Upper lobe of left lung (tissue), 6 donors: ENCODE data around the gene FKBP7. TPM values are rescaled to one million over a fixed set of nuclear protein-coding genes. Genes with fewer than 3 reads are reported as not detected.

Source experiments
- ATAC-seq, 2 donors: fragments of 200-7000 bp; cut with Tn5 transposase; one replicate each; pipeline ENCODE4 v1.9.1; 2022; ENCODE audit warnings: mild to moderate bottlenecking in 2 of 2, moderate library complexity in 2 of 2; ENCODE audit not compliant: low FRiP score in 2 of 2
- DNase-seq, 2 donors: peaks; one replicate each; pipeline ENCODE4 v3.0.0-alpha.2; 2019 to 2020
- H3K27ac ChIP-seq, 4 donors: fragments of 200-600 bp; sonication (generic); one replicate each; pipeline ENCODE4 v1.5.1; 2016 to 2019
- H3K27me3 ChIP-seq, 4 donors: fragments of 200-600 bp; sonication (generic); one replicate each; pipeline ENCODE4 v1.5.1; 2017 to 2019
- H3K36me3 ChIP-seq, 4 donors: fragments of 200-600 bp; sonication (generic); one replicate each; pipeline ENCODE4 v1.5.1; 2016 to 2019
- H3K4me1 ChIP-seq, 4 donors: fragments of 200-600 bp; sonication (generic); one replicate each; pipeline ENCODE4 v1.5.1; 2018 to 2019
- H3K4me3 ChIP-seq, 4 donors: fragments of 200-600 bp; sonication (generic); one replicate each; pipeline ENCODE4 v1.5.1; 2017 to 2019; ENCODE audit warnings: mild to moderate bottlenecking in 2 of 4, moderate library complexity in 1 of 4
- H3K9me3 ChIP-seq, 4 donors: fragments of 200-600 bp; sonication (generic); one replicate each; pipeline ENCODE4 v1.5.1; 2018 to 2019
- EP300 ChIP-seq, 4 donors: sonication (generic); formaldehyde crosslinking; IDR thresholded peaks; one replicate each; pipeline ENCODE4 v1.5.1; 2017; ENCODE audit warnings: antibody characterized with exemption in 4 of 4, control low read depth in 2 of 4
- POLR2A ChIP-seq, 4 donors: fragments of 450-650 bp; IDR thresholded peaks; one replicate each; pipeline ENCODE4 v1.5.1; 2016 to 2017; ENCODE audit warnings: antibody characterized with exemption in 4 of 4, mild to moderate bottlenecking in 2 of 4
- POLR2AphosphoS5 ChIP-seq, 2 donors: sonication (generic); formaldehyde crosslinking; IDR thresholded peaks; one replicate each; pipeline ENCODE4 v1.5.1; 2017; ENCODE audit warnings: antibody characterized with exemption in 2 of 2
- WGBS, 2 donors: methylation state at CpG; one replicate each; pipeline ENCODE4 v1.1.5; 2017 to 2018; 5-methylcytosine and 5-hydroxymethylcytosine counted together
- total RNA-seq, 6 donors: library from RNA; depleted of rRNA in 4 of 6; stranded (reverse); fragments of >200 nt in 4 of 6; gene quantifications; one replicate each; pipeline versions ENCODE4 v1.1.0 to v1.2.1, GENCODE V29; 2016 to 2021
- TF ChIP-seq, protein P1 (sequence below), 6 experiments: fragments of 450-650 bp in 4 of 6; fragments of 200-600 bp in 2 of 6; sonication (generic) in 2 of 6; IDR thresholded peaks; one replicate each; pipeline ENCODE4 v1.5.1; 2016 to 2019; ENCODE audit warnings: antibody characterized with exemption in 6 of 6
- donor health status: DM: no; HTN: no; CAD: no; lungs with moderate emphysema.
- donor health status: DM: no; HTN: yes; CAD: no; lungs with severe emphysema.

Gene FKBP7
- total RNA-seq, 6 donors from 2014 or later: 3.1 to 13.3 (median 5.3) TPM

GRCh38 chr2:178479275-178479616 is 846 bp upstream of the FKBP7 start:
- Histone ChIP-seq H3K36me3 (no peaks in the 10 kb centered on the region), H3K4me3 (peak overlapping the region in 3 of 4 donors; percentile 58 to 83 (median 67)), H3K4me1 (peaks cover 29 to 46% (median 42%) of the 10 kb centered on the region in 4 donors), H3K27ac (peak overlapping the region; percentile 89 to 97 (median 94)), H3K9me3 (no peaks in the 10 kb centered on the region), H3K27me3 (no peaks in the 10 kb centered on the region)
- TF ChIP-seq EP300 (IDR thresholded peaks at IDR 0.05) (no peak), POLR2A (IDR thresholded peaks at IDR 0.05) (no peak), POLR2AphosphoS5 (IDR thresholded peaks at IDR 0.05) (no peak)
- TF ChIP-seq, protein P1, sequence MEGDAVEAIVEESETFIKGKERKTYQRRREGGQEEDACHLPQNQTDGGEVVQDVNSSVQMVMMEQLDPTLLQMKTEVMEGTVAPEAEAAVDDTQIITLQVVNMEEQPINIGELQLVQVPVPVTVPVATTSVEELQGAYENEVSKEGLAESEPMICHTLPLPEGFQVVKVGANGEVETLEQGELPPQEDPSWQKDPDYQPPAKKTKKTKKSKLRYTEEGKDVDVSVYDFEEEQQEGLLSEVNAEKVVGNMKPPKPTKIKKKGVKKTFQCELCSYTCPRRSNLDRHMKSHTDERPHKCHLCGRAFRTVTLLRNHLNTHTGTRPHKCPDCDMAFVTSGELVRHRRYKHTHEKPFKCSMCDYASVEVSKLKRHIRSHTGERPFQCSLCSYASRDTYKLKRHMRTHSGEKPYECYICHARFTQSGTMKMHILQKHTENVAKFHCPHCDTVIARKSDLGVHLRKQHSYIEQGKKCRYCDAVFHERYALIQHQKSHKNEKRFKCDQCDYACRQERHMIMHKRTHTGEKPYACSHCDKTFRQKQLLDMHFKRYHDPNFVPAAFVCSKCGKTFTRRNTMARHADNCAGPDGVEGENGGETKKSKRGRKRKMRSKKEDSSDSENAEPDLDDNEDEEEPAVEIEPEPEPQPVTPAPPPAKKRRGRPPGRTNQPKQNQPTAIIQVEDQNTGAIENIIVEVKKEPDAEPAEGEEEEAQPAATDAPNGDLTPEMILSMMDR (IDR thresholded peaks at IDR 0.05): no peak
- 52 to 54% methylated on average over 4 of the region's 4 CpGs for WGBS, 2 donors
- DNase-seq (no peak), ATAC-seq (no peak)

- H3K4me1 ChIP-seq: peaks cover 28 to 39% (median 34%) of the 10 kb centered on the region in 4 donors
- no peaks in the 10 kb centered on the region for H3K9me3 ChIP-seq
- H3K4me3 ChIP-seq: peak overlapping the region; percentile 53 to 83 (median 62)
- H3K36me3 ChIP-seq: no peaks in the 10 kb centered on the region
- H3K27ac ChIP-seq: peak overlapping the region; percentile 89 to 97 (median 94)
- no peaks in the 10 kb centered on the region for H3K27me3 ChIP-seq
- ATAC-seq: no peak
- DNase-seq: no peak
- 2 to 3% methylated on average over 10 of the region's 10 CpGs for WGBS, 2 donors
- no peak for TF ChIP-seq POLR2A (IDR thresholded peaks at IDR 0.05)
- TF ChIP-seq POLR2AphosphoS5 (IDR thresholded peaks at IDR 0.05): no peak
- TF ChIP-seq, protein P1 (IDR thresholded peaks at IDR 0.05): no peak
- no peak for TF ChIP-seq EP300 (IDR thresholded peaks at IDR 0.05)
Measured at GRCh38 chr2:178478130-178478438, 316 bp downstream of the FKBP7 start.

- DNase-seq: no peak
- H3K27ac ChIP-seq: peak overlapping the region in 3 of 4 donors; percentile 93 to 97 (median 95)
Measured at GRCh38 chr2:178477443-178478129, 814 bp downstream of the FKBP7 start.

DNA sequence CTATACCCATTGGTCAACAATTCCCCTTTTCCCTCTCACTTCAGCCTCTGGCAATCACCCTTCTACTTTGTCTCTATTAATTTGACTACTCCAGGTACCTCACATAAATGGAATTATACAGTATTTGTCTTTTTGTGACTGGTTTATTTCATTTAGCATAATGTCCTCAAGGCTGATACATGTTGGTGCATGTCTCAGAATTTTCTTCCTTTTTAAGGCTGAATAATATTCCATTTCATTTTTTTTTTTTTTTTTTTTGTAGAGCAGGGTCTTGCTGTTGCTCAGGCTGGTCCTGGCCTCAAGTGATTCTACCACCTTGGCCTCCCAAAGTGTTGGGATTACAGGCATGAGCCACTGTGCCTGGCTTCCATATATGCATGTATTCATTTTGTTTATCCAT is 1.9 kb downstream of the FKBP7 start:
- no peaks in the 10 kb centered on the region for H3K27me3 ChIP-seq
- no peak overlapping the region for H3K4me3 ChIP-seq
- no peak for ATAC-seq
- no peaks in the 10 kb centered on the region for H3K9me3 ChIP-seq
- no peak for TF ChIP-seq POLR2AphosphoS5 (IDR thresholded peaks at IDR 0.05)
- TF ChIP-seq EP300 (IDR thresholded peaks at IDR 0.05): no peak
- TF ChIP-seq POLR2A (IDR thresholded peaks at IDR 0.05): no peak
- TF ChIP-seq, protein P1 (IDR thresholded peaks at IDR 0.05): no peak
- H3K36me3 ChIP-seq: no peaks in the 10 kb centered on the region
- no peak for DNase-seq
- H3K4me1 ChIP-seq: peaks cover 12 to 23% (median 18%) of the 10 kb centered on the region in 4 donors
- no peak overlapping the region for H3K27ac ChIP-seq

More at GRCh38 chr2:178477443-178478129, 814 bp downstream of the FKBP7 start:
- ATAC-seq: no peak
- Histone ChIP-seq H3K27me3 (no peaks in the 10 kb centered on the region), H3K4me3 (peak overlapping the region; percentile 53 to 83 (median 62)), H3K36me3 (no peaks in the 10 kb centered on the region), H3K4me1 (peaks cover 23 to 34% (median 29%) of the 10 kb centered on the region in 4 donors), H3K9me3 (no peaks in the 10 kb centered on the region)
- TF ChIP-seq, protein P1 (IDR thresholded peaks at IDR 0.05): no peak
- TF ChIP-seq POLR2AphosphoS5 (IDR thresholded peaks at IDR 0.05) (no peak), EP300 (IDR thresholded peaks at IDR 0.05) (no peak), POLR2A (IDR thresholded peaks at IDR 0.05) (no peak)
- 10 to 17% methylated on average over 3 of the region's 3 CpGs for WGBS, 2 donors

DNA sequence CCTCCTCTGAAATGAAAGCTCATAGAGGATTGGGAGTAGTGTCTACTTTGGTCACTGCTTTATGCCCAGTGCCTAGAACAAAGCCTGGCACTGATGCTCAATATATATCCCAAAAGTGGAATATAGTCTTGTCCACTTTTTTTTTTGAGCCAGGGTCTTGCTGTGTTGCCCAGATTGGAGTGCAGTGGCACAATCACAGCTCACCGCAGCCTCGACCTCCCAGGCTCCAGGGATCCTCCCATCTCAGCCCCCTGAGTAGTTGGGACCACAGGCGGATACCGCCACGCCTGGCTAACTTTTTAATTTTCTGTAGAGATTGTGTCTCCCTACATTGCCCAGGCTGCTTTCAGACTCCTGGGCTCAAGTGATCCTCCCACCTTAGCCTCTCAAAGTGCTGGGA is 3.8 kb downstream of the FKBP7 start:
- ATAC-seq (no peak), DNase-seq (no peak)
- Histone ChIP-seq H3K27ac (no peak overlapping the region), H3K4me1 (peaks cover 4 to 14% (median 9%) of the 10 kb centered on the region in 4 donors), H3K27me3 (no peaks in the 10 kb centered on the region), H3K9me3 (no peaks in the 10 kb centered on the region), H3K4me3 (no peak overlapping the region), H3K36me3 (no peaks in the 10 kb centered on the region)
- TF ChIP-seq POLR2AphosphoS5 (IDR thresholded peaks at IDR 0.05) (no peak), POLR2A (IDR thresholded peaks at IDR 0.05) (no peak), EP300 (IDR thresholded peaks at IDR 0.05) (no peak)
- TF ChIP-seq, protein P1 (IDR thresholded peaks at IDR 0.05): no peak
- WGBS, 2 donors: 97 to 99% methylated on average over 5 of the region's 5 CpGs
